Measurements from ENCODE around the gene NPIPB2. TPM values are rescaled to one million over a fixed set of nuclear protein-coding genes. Genes with fewer than 3 reads are reported as not detected.

Gene NPIPB2
- total and polyA plus RNA-seq, 2 of the 13 experiments (the other 11 are each of a cell fraction or from before 2014, with no cell fraction given): 1.8 to 4.1 TPM

DNA sequence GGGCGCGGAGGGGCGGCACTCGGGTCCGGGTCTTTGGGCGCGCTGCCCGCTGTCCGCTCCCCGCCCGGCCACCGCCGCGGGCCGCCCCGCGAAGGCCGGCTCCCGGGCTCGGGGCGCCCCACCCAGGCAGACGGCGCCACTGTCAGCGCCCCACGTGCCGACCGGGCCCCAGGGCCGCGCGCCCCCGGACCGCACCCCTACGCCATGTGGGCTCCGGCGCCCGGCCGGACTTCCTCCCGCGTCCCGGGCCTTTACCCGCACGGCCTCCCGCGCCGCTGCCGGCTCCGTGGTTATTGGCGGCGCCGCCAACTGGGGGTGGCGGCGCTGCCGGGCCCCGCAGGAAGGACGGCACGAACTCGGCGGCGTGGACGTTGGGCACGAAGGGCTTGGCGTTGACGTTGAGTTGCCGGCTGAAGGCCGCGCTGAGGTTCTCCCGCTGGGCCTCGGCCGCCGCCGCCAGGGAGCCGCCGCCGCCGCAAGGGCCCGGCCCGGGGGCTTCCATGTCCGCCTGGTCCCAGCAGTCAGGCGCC is 26.7 kb downstream of the NPIPB2 start (continued):
- TF ChIP-seq, protein P1, sequence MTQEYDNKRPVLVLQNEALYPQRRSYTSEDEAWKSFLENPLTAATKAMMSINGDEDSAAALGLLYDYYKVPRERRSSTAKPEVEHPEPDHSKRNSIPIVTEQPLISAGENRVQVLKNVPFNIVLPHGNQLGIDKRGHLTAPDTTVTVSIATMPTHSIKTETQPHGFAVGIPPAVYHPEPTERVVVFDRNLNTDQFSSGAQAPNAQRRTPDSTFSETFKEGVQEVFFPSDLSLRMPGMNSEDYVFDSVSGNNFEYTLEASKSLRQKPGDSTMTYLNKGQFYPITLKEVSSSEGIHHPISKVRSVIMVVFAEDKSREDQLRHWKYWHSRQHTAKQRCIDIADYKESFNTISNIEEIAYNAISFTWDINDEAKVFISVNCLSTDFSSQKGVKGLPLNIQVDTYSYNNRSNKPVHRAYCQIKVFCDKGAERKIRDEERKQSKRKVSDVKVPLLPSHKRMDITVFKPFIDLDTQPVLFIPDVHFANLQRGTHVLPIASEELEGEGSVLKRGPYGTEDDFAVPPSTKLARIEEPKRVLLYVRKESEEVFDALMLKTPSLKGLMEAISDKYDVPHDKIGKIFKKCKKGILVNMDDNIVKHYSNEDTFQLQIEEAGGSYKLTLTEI (CRISPR knock-in tag; conservative IDR thresholded peaks at IDR 0.05): no peak
- TF ChIP-seq RNF2 (conservative IDR thresholded peaks at IDR 0.05; ENCODE audit: low read depth) (no peak), MEIS2 (CRISPR knock-in tag; IDR thresholded peaks at IDR 0.05) (peak; percentile 30; the same call in 1 of the 2 replicates), KDM3A (CRISPR knock-in tag; IDR thresholded peaks at IDR 0.05; ENCODE audit: low read depth) (no peak), ATF7-NPFF (CRISPR knock-in tag; IDR thresholded peaks at IDR 0.05; ENCODE audit: low read depth) (peak; percentile 43; the same call in 1 of the 2 replicates), ADNP (CRISPR knock-in tag; IDR thresholded peaks at IDR 0.05) (no peak), ATF7 (IDR thresholded peaks at IDR 0.05) (no peak), ATF7 (CRISPR knock-in tag; IDR thresholded peaks at IDR 0.05) (no peak), ZNF776 (CRISPR knock-in tag; IDR thresholded peaks at IDR 0.05) (no peak; the same call in 1 of the 2 replicates), HNRNPL (IDR thresholded peaks at IDR 0.05; ENCODE audit: low read depth, low read length) (no peak), ZNF850 (CRISPR knock-in tag; conservative IDR thresholded peaks at IDR 0.05) (no peak), MYC (CRISPR knock-in tag; IDR thresholded peaks at IDR 0.05; ENCODE audit: borderline replicate concordance) (peak; percentile 23), ZNF564 (CRISPR knock-in tag; IDR thresholded peaks at IDR 0.05) (0 out of 2 replicates have a peak, but pooled peaks have one; percentile 44), ZNF260 (CRISPR knock-in tag; IDR thresholded peaks at IDR 0.05; ENCODE audit: borderline replicate concordance, low read depth) (no peak), ZNF720 (CRISPR knock-in tag; IDR thresholded peaks at IDR 0.05) (no peak), ZSCAN9 (CRISPR knock-in tag; IDR thresholded peaks at IDR 0.05; ENCODE audit: borderline replicate concordance) (no peak)
- TF ChIP-seq, protein P2, sequence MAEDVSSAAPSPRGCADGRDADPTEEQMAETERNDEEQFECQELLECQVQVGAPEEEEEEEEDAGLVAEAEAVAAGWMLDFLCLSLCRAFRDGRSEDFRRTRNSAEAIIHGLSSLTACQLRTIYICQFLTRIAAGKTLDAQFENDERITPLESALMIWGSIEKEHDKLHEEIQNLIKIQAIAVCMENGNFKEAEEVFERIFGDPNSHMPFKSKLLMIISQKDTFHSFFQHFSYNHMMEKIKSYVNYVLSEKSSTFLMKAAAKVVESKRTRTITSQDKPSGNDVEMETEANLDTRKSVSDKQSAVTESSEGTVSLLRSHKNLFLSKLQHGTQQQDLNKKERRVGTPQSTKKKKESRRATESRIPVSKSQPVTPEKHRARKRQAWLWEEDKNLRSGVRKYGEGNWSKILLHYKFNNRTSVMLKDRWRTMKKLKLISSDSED (CRISPR knock-in tag; IDR thresholded peaks at IDR 0.05): no peak; the same call in 1 of the 2 replicates
- TF ChIP-seq, protein P3, sequence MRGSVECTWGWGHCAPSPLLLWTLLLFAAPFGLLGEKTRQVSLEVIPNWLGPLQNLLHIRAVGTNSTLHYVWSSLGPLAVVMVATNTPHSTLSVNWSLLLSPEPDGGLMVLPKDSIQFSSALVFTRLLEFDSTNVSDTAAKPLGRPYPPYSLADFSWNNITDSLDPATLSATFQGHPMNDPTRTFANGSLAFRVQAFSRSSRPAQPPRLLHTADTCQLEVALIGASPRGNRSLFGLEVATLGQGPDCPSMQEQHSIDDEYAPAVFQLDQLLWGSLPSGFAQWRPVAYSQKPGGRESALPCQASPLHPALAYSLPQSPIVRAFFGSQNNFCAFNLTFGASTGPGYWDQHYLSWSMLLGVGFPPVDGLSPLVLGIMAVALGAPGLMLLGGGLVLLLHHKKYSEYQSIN (CRISPR knock-in tag; IDR thresholded peaks at IDR 0.05; ENCODE audit: borderline replicate concordance): no peak; the same call in 1 of the 2 replicates
- TF ChIP-seq, protein P4, sequence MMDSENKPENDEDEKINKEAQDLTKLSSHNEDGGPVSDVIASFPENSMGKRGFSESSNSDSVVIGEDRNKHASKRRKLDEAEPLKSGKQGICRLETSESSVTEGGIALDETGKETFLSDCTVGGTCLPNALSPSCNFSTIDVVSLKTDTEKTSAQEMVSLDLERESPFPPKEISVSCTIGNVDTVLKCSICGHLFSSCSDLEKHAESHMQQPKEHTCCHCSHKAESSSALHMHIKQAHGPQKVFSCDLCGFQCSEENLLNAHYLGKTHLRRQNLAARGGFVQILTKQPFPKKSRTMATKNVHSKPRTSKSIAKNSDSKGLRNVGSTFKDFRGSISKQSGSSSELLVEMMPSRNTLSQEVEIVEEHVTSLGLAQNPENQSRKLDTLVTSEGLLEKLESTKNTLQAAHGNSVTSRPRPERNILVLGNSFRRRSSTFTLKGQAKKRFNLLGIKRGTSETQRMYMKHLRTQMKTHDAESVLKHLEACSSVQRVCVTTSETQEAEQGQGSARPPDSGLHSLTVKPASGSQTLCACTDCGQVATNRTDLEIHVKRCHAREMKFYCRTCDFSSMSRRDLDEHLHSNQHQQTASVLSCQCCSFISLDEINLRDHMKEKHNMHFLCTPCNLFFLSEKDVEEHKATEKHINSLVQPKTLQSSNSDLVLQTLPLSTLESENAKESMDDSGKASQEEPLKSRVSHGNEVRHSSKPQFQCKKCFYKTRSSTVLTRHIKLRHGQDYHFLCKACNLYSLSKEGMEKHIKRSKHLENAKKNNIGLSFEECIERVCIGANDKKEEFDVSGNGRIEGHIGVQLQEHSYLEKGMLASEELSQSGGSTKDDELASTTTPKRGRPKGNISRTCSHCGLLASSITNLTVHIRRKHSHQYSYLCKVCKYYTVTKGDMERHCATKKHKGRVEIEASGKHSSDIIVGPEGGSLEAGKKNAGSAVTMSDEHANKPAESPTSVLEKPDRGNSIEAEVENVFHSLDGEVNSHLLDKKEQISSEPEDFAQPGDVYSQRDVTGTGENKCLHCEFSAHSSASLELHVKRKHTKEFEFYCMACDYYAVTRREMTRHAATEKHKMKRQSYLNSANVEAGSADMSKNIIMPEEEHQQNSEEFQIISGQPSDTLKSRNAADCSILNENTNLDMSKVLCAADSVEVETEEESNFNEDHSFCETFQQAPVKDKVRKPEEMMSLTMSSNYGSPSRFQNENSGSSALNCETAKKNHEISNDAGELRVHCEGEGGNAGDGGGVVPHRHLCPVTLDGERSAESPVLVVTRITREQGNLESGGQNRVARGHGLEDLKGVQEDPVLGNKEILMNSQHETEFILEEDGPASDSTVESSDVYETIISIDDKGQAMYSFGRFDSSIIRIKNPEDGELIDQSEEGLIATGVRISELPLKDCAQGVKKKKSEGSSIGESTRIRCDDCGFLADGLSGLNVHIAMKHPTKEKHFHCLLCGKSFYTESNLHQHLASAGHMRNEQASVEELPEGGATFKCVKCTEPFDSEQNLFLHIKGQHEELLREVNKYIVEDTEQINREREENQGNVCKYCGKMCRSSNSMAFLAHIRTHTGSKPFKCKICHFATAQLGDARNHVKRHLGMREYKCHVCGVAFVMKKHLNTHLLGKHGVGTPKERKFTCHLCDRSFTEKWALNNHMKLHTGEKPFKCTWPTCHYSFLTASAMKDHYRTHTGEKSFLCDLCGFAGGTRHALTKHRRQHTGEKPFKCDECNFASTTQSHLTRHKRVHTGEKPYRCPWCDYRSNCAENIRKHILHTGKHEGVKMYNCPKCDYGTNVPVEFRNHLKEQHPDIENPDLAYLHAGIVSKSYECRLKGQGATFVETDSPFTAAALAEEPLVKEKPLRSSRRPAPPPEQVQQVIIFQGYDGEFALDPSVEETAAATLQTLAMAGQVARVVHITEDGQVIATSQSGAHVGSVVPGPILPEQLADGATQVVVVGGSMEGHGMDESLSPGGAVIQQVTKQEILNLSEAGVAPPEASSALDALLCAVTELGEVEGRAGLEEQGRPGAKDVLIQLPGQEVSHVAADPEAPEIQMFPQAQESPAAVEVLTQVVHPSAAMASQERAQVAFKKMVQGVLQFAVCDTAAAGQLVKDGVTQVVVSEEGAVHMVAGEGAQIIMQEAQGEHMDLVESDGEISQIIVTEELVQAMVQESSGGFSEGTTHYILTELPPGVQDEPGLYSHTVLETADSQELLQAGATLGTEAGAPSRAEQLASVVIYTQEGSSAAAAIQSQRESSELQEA (CRISPR knock-in tag; IDR thresholded peaks at IDR 0.05; ENCODE audit: not compliant biosample characterization): no peak
